Stimulated activated CD8-positive, alpha-beta memory T cell treated with anti-CD3 and anti-CD28 coated beads, Interleukin-12 subunit alpha, Interleukin-12 subunit beta, amount 100 ng/mL, for 1 hour (primary cell): ENCODE measurements around the gene TRIM67.

Source experiments
- DNase-seq: peaks from one replicate; pipeline ENCODE4 v3.0.0-alpha.2; 2020; ENCODE audit warnings: low read depth

The TRIM67 gene

DNA sequence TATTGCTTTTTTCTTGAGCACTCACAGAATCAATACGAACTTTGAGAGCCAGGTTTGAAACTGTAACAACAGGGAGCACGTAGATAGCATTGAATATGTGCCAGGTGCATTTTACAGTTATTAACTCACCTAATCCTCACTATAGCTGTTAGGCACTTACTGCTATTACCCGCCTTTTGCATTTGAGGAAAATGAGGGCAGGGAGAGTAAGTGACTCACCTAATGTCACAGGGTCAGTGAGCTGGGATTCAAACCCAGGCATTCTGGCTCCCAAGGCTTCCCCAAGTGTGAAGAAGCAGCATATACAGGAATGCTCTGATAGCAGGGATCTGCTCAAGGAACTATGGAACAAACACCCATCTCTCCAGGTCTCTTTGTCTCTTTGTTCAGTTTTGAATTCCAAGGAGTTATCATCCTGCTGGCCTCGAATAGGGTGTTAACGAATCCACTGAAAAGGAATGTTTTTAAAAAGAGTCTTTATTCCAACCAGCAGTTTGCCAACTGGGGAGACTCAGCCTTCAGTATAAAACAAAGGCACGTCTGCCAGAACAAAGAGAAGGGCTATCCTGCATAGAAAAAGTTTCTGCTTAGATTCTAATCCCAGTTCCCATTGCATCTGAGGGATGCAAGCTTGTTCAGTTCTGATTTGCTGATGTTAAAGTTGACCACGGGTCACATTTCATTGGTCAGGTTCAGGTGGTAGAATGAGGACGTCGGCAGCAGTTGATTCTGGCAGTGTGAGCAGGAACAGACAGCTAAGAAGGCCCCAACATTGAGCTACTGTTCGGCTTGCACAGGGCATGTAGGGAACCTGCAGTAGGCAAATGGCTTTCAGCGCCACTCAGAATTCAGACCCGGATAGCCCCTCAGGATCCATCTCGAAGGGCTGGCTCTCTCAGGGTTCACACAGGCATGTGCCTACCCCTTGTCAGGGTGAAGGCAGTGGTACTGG is 22.1 kb downstream of the TRIM67 start:
- no peak for DNase-seq

DNA sequence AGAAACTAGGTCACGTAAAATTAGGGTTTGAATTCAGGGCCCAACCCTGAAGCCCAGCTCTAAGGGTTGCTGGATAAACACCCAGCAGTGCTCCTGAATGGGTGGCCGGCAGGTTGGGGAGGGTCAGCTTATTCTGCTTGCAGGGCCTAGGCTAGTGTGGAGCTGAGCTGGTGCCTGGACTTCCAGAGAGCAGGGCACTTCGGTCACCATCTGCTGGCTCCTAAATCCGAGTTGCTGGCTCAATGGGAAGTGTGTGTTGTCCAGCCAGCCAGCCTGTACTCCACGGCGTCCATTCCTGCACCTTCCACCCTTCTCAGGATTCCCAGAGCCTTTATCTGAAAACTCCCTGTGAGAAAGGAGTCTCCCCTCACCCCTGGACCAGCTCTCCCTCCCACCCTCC is 23.0 kb downstream of the TRIM67 start:
- DNase-seq, result no peak

DNA sequence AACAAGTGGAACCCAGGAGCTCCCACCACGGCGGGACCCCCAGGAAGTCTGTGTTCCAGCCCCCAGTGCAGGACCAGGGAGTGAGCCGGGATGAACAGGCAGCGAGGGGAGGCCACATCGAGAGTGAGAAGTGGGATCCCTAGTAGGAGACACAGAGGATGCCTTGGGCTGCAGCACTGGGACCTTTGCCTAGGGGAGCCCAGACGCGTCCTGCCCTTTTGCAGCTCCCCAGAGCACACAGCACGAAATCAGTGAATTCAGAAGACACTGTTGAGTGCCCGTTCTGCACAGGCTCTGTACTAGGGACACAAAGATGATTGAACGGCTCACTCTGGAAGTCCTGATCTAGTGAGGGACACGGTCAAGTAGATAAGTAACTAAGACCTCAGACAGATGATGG is 23.5 kb downstream of the TRIM67 start:
- no peak for DNase-seq

DNA sequence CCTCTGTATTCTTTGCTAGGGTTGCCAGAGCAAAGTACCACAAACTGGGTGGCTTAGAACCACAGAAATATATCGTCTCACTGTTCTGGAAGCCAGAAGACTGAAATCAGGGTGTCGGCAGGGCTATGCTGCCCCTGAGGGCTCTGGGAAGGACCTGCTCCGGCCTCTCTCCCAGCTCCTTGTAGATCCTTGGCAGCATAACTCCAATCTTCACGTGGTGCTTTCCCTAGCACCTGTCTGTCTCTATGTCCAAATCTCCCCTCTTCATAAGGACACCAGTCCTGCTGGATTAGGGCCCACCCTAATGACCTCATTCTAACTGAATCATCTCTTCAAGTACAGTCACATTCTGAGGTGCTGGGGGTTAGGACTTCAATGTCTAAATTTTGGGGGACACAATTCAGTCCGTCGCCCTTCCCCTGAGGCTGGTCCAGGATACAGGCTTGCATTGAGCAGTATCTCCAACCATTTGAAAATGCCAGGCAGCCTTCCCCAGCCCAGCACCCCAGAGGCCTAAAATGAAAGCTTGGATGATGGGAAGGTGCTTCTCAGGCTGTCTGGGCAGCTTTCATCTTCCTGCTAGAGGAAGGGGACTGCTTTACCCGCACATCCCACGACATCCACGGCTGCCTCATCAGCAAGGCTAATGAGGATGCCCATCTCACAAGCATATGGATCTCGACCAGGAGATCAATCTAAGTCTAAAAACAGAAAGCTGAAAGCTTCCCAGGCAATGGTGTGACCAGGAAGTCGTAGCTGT is 24.7 kb downstream of the TRIM67 start:
- no peak for DNase-seq

- DNase-seq, result no peak
Observed at GRCh38 chr1:231187571-231187970, 25.7 kb downstream of the TRIM67 start.

DNA sequence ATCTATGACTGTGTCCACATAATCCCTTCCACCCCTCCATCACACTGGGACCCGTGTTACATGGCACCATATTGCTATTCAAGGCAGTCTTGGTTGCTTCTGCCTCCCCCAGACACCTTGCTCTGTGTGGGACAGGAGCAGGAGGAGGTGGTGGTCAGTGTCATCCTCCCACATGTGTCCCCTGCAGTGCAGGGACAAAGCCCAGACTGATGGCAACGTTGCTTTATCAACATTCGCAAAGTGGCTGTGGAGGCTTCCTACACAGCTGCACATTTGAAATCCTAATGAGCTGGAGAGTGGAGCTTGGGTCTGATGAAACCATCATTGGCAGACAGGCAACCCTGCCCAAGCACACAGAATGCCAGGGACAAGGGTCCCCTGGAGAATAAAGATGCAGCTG is 26.2 kb downstream of the TRIM67 start:
- no peak for DNase-seq

DNA sequence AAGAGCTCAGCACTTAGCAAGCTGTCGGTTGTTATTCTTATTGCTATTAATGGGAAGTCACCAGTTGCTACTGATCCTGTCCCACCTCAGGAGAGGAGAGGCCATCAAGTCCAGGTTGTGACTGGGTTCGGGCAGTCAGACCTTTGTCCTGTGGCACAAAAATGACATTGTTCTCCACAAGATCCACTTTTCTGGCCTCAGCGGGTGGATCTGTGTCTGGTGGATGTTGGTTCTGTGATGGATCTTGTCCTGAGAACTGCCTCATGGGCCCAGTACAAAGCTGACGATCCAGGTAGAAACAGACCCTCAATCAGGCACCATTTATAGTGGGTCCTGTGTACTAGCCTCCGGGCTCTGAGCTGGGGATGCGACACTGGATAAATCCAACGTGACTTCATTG is 26.9 kb downstream of the TRIM67 start:
- no peak for DNase-seq

GRCh38 chr1:231189683-231190270 is 27.9 kb downstream of the TRIM67 start:
- DNase-seq, result no peak

GRCh38 chr1:231190456-231190855 is 28.6 kb downstream of the TRIM67 start:
- DNase-seq, result no peak

DNA sequence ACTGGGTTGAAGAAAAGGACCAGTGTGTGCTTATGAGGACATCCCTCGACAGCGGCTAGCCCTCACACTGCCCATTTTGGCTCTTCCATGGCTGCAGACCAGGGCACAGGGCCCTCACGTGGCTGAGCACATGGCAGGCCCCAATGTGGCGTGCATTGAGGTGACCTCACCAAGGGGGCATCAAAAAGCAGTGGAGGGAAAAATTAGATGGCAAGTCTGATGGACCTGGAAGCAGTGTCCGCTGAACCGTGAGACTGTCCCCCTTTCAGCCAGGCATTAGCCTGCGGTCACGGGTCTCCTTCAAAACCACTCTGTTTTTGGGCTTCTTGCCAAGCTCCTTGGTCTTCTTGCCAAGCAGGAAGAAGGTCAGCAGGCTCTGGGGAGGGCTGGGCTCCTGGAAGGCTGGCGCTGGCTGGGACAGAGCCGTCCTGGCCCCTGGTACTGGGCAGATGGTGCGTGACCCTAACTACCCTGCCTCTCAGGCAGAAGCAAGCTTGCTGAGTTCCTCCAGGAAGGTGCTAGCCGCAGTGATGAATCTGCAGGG is 30.8 kb downstream of the TRIM67 start:
- no peak for DNase-seq

- no peak for DNase-seq
Observed at GRCh38 chr1:231193710-231194340, 32.0 kb downstream of the TRIM67 start.

DNA sequence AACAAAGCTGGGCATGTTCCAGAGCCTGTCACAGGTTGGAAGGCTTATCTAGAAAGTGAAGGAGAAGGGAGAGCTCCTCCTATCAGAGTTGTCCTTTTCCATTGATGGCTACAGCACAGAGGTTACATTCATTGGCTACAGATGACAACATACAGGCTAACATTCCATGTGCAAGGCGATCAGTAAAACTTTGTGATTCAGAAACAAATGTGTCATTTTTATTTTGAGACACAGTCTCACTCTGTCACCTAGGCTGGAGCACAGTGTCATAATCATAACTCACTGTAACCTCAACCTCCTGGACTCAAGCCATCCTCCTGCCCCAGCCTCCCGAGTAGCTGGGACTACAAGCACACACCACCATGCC is 32.6 kb downstream of the TRIM67 start:
- no peak for DNase-seq

DNA sequence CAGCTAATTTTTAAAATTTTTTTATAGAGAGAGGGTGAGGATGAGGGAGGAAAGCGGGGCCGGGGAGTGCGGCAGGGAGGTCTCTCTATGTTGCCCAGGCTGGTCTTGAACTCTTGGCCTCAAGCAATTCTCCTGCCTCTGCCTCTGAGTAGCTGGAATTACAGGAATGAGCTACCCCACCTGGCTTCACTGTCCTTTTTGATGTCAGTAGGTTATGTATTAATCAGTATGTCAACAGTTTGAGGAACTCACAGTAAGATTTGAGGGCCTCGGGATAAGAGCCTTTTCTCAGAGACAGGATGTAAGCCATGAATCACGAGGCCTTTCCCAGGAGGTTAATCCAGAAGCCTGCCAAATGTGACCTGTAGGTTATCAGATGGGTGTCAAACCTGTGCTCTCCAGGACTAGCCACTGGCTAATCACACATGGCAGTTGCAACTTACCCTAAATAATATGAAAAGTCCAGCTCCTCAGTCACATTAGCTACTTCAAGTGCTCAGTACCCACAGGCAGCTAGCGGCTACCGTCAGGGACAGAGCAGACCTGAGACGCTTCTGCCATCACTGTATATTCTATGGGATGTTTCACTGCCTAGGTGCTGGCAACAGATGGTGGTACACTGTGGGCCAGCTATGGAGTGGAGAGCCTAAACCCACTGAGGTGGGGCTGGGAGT is 33.1 kb downstream of the TRIM67 start:
- DNase-seq, result no peak

DNA sequence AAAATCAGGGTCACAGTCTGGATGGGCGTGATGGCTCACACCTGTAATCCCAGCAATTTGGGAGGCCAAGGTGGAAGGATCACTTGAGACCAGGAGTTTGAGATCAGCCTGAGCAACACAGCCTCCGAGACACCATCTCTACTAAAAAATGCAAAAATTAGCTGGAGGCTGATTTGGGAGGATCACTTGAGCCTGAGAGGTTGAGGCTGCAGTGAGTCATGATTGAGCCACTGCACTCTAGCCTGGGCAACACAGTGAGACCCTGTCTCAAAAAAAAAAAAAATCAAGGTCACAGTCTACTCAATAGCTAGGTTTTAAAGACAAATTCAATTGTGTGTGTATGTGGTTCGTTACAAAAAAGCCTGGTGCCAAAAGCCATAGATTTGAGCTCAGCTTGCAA is 34.4 kb downstream of the TRIM67 start:
- DNase-seq, result no peak

GRCh38 chr1:231196728-231197127 is 34.9 kb downstream of the TRIM67 start:
- DNase-seq, result no peak

DNA sequence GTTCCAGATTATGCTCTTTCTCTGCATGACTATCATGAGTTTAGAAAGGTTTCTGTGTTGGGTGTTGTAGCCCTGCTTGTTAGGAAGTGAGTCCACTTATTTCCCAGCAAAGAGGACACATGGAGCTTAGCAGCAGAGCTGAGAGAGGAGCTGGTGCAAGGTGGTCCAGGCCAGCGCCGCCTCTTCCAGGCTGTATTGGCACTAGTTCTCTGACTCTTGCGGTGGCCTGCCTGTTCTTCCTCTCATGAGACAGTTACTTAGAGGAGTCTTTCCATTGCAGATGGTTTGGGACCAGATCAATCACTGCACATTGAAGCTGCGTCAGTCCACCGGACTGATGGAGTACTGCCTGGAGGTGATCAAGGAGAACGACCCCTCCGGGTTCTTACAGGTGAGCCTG is 38.0 kb downstream of the TRIM67 start:
- DNase-seq, result no peak

DNA sequence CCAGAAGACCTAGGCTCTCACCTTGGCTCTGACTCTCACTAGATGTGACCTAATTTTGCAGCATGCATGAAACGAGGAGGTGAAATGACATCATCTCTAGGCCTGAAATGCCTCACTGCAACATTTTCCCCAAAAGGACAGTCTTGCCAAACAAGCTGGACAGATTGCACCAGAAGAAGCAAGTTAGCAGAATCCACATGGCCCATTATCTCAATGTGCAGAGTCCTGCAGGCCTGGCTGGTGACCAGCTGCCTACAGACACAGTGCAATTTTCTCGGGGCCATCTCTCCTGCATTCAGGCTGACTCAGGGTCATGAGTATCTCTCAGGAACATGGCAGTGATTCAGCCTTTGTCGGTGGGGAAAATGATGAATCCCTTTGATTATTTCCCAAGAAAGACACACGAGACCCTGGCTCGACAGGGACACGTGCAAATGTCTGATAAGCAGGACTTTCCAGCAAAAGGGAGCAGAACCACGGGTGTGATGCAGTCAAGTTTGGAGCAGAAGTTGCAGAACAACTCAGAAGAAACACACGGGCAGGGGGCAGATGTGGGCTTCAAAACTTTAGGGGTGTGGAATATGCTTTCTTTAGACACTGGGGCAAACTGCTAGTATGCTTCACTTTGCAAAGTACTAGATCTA is 38.7 kb downstream of the TRIM67 start:
- no peak for DNase-seq

- DNase-seq, result no peak
Observed at GRCh38 chr1:231201375-231201978, 39.6 kb downstream of the TRIM67 start.

DNA sequence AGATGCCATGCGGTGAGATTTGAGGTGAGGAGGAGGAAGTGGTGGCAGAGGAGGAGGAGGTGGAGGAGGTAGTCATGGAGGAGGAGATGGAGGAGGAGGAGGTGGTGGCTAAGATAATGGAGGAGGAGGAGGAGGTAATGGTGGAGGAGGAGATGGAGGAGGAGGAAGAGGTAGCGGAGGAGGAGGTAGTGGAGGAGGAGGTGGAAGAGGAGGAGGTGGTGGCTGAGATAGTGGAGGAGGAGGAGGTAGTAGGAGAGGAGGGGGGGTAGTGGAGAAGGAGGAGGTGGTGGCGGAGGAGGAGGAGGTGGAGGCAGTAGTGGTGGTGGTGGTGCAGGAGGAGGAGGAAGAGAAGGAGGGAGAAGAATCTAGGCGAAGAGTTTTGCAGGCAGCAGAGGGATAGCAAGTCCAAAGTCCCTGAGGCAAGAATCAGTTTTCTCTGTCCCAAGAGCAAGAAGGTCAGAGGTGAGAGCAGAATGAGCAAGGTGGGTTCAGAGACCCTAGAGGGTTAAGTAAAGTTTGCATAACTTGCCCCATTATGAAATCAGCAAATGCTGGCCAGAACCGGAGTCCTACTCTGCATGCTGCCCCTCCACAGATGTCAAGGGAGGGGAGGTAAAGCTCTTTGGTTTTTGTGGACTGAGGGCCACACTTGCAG is 40.2 kb downstream of the TRIM67 start:
- no peak for DNase-seq
